H1 (cell line): ENCODE data around the gene TMEM51.

Experiments
- CBX8 ChIP-seq: fragments of 300-800, 300-1000 bp; sonication (generic); IDR thresholded peaks from 2 replicates; pipeline ENCODE4 v1.7.1; 2016; ENCODE audit warnings: low read depth, low read length, borderline replicate concordance
- EP300 ChIP-seq, 2 experiments: IDR thresholded peaks; 1 replicate in 1 of 2; 2 replicates in 1 of 2; pipeline ENCODE4 v1.6.1; 2011 to 2012; ENCODE audit warnings: low read depth in 2 of 2, low read length in 2 of 2, mild to moderate bottlenecking in 2 of 2, borderline replicate concordance in 1 of 2, inconsistent platforms in 1 of 2, moderate library complexity in 1 of 2
- EZH2 ChIP-seq: fragments of 200-600 bp; sonication (generic); IDR thresholded peaks from 2 replicates; pipeline ENCODE4 v1.7.1; 2012; ENCODE audit warnings: low read depth, mild to moderate bottlenecking, moderate library complexity, low read length, inconsistent platforms; ENCODE audit not compliant: severe bottlenecking
- HDAC6 ChIP-seq: IDR thresholded peaks from one replicate; pipeline ENCODE4 v1.7.1; 2012; ENCODE audit warnings: low read depth, mild to moderate bottlenecking, inconsistent platforms, low read length, moderate library complexity
- JUN ChIP-seq: IDR thresholded peaks from 2 replicates; pipeline ENCODE4 v1.6.1; 2011; ENCODE audit warnings: low read depth, mild to moderate bottlenecking, improper control_type of control experiment, low read length
- POLR2A ChIP-seq, 2 experiments: IDR thresholded peaks; 1 replicate in 1 of 2; 2 replicates in 1 of 2; pipeline ENCODE4 v1.6.1; 2011; ENCODE audit warnings: low read depth in 2 of 2, low read length in 2 of 2, mild to moderate bottlenecking in 2 of 2; ENCODE audit errors: control extremely low read depth in 1 of 2
- RBBP5 ChIP-seq: IDR thresholded peaks from 2 replicates; pipeline ENCODE4 v1.7.1; 2012; ENCODE audit warnings: low read depth, mild to moderate bottlenecking, inconsistent platforms, low read length, moderate library complexity, borderline replicate concordance
- SP2 ChIP-seq: IDR thresholded peaks from 2 replicates; pipeline ENCODE4 v1.6.1; 2012; ENCODE audit warnings: mild to moderate bottlenecking, low read length, inconsistent platforms
- TAF1 ChIP-seq: IDR thresholded peaks from 2 replicates; pipeline ENCODE4 v1.6.1; 2011; ENCODE audit warnings: mild to moderate bottlenecking, low read depth, low read length
- TBP ChIP-seq: IDR thresholded peaks from 2 replicates; pipeline ENCODE4 v1.6.1; 2011; ENCODE audit warnings: low read depth, low read length, improper control_type of control experiment
- YY1 ChIP-seq: IDR thresholded peaks from 2 replicates; pipeline ENCODE4 v1.6.1; 2011; ENCODE audit warnings: low read depth, mild to moderate bottlenecking, low read length
- TF ChIP-seq, protein P1 (sequence below), 3 experiments: IDR thresholded peaks; 1 replicate in 2 of 3; 2 replicates in 1 of 3; pipeline versions ENCODE4 v1.5.1 to v1.6.1; 2011; ENCODE audit warnings: low read length in 3 of 3, mild to moderate bottlenecking in 3 of 3, inconsistent platforms in 2 of 3, low read depth in 1 of 3, moderate library complexity in 1 of 3; ENCODE audit not compliant: insufficient read depth in 1 of 3; ENCODE audit errors: control extremely low read depth in 1 of 3
- TF ChIP-seq, protein P2 (sequence below): IDR thresholded peaks from 2 replicates; pipeline ENCODE4 v1.6.1; 2012; ENCODE audit warnings: low read length, inconsistent platforms
- TF ChIP-seq, protein P3 (sequence below): IDR thresholded peaks from 2 replicates; pipeline ENCODE4 v1.6.1; 2012; ENCODE audit warnings: inconsistent platforms

DNA sequence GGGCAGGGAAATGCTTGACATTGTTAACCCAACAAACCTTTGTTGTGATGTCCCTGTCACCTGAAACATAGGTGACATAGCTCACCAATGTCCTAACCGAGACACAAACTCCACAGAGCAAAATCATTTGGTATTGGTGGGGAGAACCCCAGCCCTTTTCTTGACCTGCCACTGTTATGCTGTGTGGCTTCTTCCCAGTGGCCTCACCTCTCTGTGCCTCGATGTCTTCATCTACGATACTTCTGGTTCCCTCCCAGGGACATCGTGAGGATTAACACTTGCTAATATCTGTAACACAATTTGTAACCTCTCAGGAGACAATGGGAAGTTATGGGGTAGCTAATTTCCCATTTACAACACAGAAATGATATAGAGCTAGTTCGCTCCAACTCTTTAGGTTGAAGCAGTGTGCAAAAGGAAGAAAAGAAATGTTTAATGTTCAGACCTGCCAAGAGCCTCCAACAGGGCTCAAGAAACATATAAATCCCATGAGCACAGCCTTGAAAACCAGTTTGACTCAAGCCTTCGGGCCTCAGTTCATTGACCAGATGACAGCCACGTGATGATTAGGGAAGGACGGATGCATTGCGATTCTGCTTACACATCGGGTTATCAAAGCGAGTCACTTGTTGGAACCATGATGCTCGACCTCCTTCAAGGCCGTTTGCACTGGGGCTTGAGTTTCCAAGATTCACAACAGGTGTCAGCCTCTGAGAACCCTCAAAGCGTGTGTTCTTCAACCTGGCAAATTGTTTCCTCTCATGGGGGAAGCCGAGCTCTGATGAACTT is 37.8 kb upstream of the TMEM51 start:
- TF ChIP-seq CBX8 (no peak), TBP (no peak), RBBP5 (no peak), POLR2A (IDR thresholded peaks at IDR 0.05; ENCODE audit: control extremely low read depth in 1 of 2, low read depth in 2 of 2, low read length in 2 of 2) (no peak), EZH2 (no peak), SP2 (no peak), TAF1 (no peak), HDAC6 (no peak), EP300 (IDR thresholded peaks at IDR 0.05; ENCODE audit: borderline replicate concordance in 1 of 2, low read depth in 2 of 2, low read length in 2 of 2) (no peak), JUN (no peak), YY1 (no peak)
- TF ChIP-seq, protein P1, sequence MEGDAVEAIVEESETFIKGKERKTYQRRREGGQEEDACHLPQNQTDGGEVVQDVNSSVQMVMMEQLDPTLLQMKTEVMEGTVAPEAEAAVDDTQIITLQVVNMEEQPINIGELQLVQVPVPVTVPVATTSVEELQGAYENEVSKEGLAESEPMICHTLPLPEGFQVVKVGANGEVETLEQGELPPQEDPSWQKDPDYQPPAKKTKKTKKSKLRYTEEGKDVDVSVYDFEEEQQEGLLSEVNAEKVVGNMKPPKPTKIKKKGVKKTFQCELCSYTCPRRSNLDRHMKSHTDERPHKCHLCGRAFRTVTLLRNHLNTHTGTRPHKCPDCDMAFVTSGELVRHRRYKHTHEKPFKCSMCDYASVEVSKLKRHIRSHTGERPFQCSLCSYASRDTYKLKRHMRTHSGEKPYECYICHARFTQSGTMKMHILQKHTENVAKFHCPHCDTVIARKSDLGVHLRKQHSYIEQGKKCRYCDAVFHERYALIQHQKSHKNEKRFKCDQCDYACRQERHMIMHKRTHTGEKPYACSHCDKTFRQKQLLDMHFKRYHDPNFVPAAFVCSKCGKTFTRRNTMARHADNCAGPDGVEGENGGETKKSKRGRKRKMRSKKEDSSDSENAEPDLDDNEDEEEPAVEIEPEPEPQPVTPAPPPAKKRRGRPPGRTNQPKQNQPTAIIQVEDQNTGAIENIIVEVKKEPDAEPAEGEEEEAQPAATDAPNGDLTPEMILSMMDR (IDR thresholded peaks at IDR 0.05; ENCODE audit: control extremely low read depth in 1 of 3, insufficient read depth in 1 of 3, low read depth in 1 of 3, low read length in 3 of 3) = no peak
- TF ChIP-seq, protein P2, sequence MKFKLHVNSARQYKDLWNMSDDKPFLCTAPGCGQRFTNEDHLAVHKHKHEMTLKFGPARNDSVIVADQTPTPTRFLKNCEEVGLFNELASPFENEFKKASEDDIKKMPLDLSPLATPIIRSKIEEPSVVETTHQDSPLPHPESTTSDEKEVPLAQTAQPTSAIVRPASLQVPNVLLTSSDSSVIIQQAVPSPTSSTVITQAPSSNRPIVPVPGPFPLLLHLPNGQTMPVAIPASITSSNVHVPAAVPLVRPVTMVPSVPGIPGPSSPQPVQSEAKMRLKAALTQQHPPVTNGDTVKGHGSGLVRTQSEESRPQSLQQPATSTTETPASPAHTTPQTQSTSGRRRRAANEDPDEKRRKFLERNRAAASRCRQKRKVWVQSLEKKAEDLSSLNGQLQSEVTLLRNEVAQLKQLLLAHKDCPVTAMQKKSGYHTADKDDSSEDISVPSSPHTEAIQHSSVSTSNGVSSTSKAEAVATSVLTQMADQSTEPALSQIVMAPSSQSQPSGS = no peak
- TF ChIP-seq, protein P3, sequence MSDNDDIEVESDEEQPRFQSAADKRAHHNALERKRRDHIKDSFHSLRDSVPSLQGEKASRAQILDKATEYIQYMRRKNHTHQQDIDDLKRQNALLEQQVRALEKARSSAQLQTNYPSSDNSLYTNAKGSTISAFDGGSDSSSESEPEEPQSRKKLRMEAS = no peak
